GM18907 (cell line): ENCODE results near the gene SUFU.
"Not testable (repeated sequence)": the region's sequence is repeated elsewhere in the genome, so short reads cannot be mapped to it uniquely, and the experiment has no call there.

Experiments used
- ATAC-seq: cut with Tn5 transposase; IDR thresholded peaks from one replicate; pipeline ENCODE4 v1.9.1; 2021; ENCODE audit warnings: mild to moderate bottlenecking, moderate library complexity; ENCODE audit not compliant: unreplicated experiment

The SUFU gene

GRCh38 chr10:102503264-102504178 lies at the start of gene SUFU:
TSS of gene SUFU (plus strand) at chr10:102503972. CDS start at chr10:102504153, 181 bp downstream.
- ATAC-seq: peak; percentile 61

- not testable (repeated sequence) for ATAC-seq
Observed at GRCh38 chr10:102454662-102455487, 48.9 kb upstream of the SUFU start.

GRCh38 chr10:102455893-102456471 lies 47.8 kb upstream of the SUFU start:
- no peak for ATAC-seq

- no peak for ATAC-seq
Observed at GRCh38 chr10:102457591-102458150, 46.1 kb upstream of the SUFU start.

GRCh38 chr10:102458656-102459055 lies 45.1 kb upstream of the SUFU start:
- no peak for ATAC-seq

- peak; percentile 24 for ATAC-seq
Observed at GRCh38 chr10:102460836-102461186, 43.0 kb upstream of the SUFU start.

- peak; percentile 82 for ATAC-seq
Observed at GRCh38 chr10:102461187-102462054, 42.4 kb upstream of the SUFU start.

- no peak for ATAC-seq
Observed at GRCh38 chr10:102462512-102463054, 41.2 kb upstream of the SUFU start.

- no peak for ATAC-seq
Observed at GRCh38 chr10:102463983-102464382, 39.8 kb upstream of the SUFU start.

- ATAC-seq: no peak
Observed at GRCh38 chr10:102465466-102465865, 38.3 kb upstream of the SUFU start.

GRCh38 chr10:102467318-102467717 lies 36.5 kb upstream of the SUFU start:
- ATAC-seq: no peak

- no peak for ATAC-seq
Observed at GRCh38 chr10:102467971-102468438, 35.8 kb upstream of the SUFU start.

GRCh38 chr10:102468683-102469082 lies 35.1 kb upstream of the SUFU start:
- no peak for ATAC-seq

- ATAC-seq: no peak
Observed at GRCh38 chr10:102470579-102471546, 32.9 kb upstream of the SUFU start.

GRCh38 chr10:102473445-102474331 lies 30.1 kb upstream of the SUFU start:
- ATAC-seq: no peak

- no peak for ATAC-seq
Observed at GRCh38 chr10:102475451-102476040, 28.2 kb upstream of the SUFU start.

- no peak for ATAC-seq
Observed at GRCh38 chr10:102476466-102477141, 27.2 kb upstream of the SUFU start.
